ENCODE results near the gene LRP6. TPM values are rescaled to one million over a fixed set of nuclear protein-coding genes. Genes with fewer than 3 reads are reported as not detected.

LRP6 gene
- total and polyA plus RNA-seq, 10 of the 15 experiments (the other 5 are each of a cell fraction or from before 2014, with no cell fraction given): 1.5 to 14.9 (median 6.1) TPM

DNA sequence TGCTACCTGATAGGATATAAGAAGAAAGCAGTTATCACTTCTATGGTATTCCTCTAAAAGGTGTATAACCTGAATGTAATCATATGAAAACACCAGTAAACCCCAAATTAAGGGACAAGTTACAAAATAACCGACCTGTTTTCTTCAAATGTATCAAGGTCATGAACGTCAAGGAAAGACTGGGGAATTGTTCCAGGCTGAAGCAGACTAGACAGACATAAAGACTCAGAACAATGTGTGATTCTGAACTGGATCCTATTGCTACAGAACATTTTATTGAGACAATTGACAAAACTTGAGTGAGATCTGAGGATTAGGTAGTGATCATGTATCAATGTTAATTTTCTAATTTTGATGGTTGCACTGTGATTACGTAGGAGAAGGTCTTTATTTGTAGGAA, 15.4 kb upstream of the LRP6 start:
- H3K4me2 ChIP-seq (ENCODE audit: control insufficient read depth, insufficient read depth): no peak overlapping the region
- ChIA-PET SMC1A (ENCODE audit: uncharacterized antibody, unreplicated experiment) (no interaction called here), RAD21 (ENCODE audit: unreplicated experiment) (no interaction called here), POLR2A (no interaction called here), CTCF (no interaction called here)
- no peaks in the 10 kb centered on the region for H3K36me3 ChIP-seq (ENCODE audit: control insufficient read depth in 2 of 2, insufficient read depth in 2 of 2, low read length in 1 of 2)
- no peak for ATAC-seq
- no peaks in the 10 kb centered on the region for H3K9me3 ChIP-seq (replicated peaks; ENCODE audit: control insufficient read depth, insufficient read depth, low read length)
- H3K4me3 ChIP-seq: no peak overlapping the region
- no peak overlapping the region for H2AFZ ChIP-seq (ENCODE audit: control insufficient read depth, low read depth, low read length)
- no peaks in the 10 kb centered on the region for H3K4me1 ChIP-seq (ENCODE audit: control insufficient read depth, insufficient read depth, low read length)
- no peak overlapping the region for H3K27ac ChIP-seq (ENCODE audit: control insufficient read depth, insufficient read depth)
- H3K9ac ChIP-seq (ENCODE audit: control insufficient read depth, insufficient read depth, low read length): no peak overlapping the region
- 29% methylated on average over 3 of the region's 3 CpGs for WGBS (ENCODE audit: insufficient coverage, insufficient replicate concordance, low lambda C conversion rate, missing lambda C conversion rate)
- H4K20me1 ChIP-seq (ENCODE audit: control insufficient read depth, insufficient read depth): no peaks in the 10 kb centered on the region
- no peak for DNase-seq (ENCODE audit: low read depth, low spot score)
- no TSS peak for BruUV-seq (replicated peaks)
- intact Hi-C loops (cut with micrococcal nuclease; ENCODE audit: unreplicated experiment) (no loop called here), in situ Hi-C loops (cut with MboI) (no loop called here)
- FAIRE-seq: no peak
- H3K27me3 ChIP-seq (replicated peaks in 1 of 2; ENCODE audit: control insufficient read depth in 2 of 2, insufficient read depth in 2 of 2, low read length in 1 of 2): peaks cover 0 to 6% of the 10 kb centered on the region in 2 experiments; a peak in 2 of 4 replicates
- H3K79me2 ChIP-seq (ENCODE audit: control insufficient read depth, insufficient read depth, low read length): no peaks in the 10 kb centered on the region
- TF ChIP-seq, protein P1, sequence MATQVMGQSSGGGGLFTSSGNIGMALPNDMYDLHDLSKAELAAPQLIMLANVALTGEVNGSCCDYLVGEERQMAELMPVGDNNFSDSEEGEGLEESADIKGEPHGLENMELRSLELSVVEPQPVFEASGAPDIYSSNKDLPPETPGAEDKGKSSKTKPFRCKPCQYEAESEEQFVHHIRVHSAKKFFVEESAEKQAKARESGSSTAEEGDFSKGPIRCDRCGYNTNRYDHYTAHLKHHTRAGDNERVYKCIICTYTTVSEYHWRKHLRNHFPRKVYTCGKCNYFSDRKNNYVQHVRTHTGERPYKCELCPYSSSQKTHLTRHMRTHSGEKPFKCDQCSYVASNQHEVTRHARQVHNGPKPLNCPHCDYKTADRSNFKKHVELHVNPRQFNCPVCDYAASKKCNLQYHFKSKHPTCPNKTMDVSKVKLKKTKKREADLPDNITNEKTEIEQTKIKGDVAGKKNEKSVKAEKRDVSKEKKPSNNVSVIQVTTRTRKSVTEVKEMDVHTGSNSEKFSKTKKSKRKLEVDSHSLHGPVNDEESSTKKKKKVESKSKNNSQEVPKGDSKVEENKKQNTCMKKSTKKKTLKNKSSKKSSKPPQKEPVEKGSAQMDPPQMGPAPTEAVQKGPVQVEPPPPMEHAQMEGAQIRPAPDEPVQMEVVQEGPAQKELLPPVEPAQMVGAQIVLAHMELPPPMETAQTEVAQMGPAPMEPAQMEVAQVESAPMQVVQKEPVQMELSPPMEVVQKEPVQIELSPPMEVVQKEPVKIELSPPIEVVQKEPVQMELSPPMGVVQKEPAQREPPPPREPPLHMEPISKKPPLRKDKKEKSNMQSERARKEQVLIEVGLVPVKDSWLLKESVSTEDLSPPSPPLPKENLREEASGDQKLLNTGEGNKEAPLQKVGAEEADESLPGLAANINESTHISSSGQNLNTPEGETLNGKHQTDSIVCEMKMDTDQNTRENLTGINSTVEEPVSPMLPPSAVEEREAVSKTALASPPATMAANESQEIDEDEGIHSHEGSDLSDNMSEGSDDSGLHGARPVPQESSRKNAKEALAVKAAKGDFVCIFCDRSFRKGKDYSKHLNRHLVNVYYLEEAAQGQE (IDR thresholded peaks at IDR 0.05; ENCODE audit: low read depth, low read length): no peak
- TF ChIP-seq, protein P2, sequence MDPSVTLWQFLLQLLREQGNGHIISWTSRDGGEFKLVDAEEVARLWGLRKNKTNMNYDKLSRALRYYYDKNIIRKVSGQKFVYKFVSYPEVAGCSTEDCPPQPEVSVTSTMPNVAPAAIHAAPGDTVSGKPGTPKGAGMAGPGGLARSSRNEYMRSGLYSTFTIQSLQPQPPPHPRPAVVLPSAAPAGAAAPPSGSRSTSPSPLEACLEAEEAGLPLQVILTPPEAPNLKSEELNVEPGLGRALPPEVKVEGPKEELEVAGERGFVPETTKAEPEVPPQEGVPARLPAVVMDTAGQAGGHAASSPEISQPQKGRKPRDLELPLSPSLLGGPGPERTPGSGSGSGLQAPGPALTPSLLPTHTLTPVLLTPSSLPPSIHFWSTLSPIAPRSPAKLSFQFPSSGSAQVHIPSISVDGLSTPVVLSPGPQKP (IDR thresholded peaks at IDR 0.05; ENCODE audit: low read depth, low read length): no peak
- TF ChIP-seq, protein P3, sequence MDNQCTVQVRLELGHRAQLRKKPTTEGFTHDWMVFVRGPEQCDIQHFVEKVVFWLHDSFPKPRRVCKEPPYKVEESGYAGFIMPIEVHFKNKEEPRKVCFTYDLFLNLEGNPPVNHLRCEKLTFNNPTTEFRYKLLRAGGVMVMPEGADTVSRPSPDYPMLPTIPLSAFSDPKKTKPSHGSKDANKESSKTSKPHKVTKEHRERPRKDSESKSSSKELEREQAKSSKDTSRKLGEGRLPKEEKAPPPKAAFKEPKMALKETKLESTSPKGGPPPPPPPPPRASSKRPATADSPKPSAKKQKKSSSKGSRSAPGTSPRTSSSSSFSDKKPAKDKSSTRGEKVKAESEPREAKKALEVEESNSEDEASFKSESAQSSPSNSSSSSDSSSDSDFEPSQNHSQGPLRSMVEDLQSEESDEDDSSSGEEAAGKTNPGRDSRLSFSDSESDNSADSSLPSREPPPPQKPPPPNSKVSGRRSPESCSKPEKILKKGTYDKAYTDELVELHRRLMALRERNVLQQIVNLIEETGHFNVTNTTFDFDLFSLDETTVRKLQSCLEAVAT (IDR thresholded peaks at IDR 0.05): no peak
- no peak for TF ChIP-seq HDAC6 (IDR thresholded peaks at IDR 0.05; ENCODE audit: unreplicated experiment)
- TF ChIP-seq SMAD1 (IDR thresholded peaks at IDR 0.05; ENCODE audit: low read depth, partially characterized antibody): no peak
- TF ChIP-seq NFYB (IDR thresholded peaks at IDR 0.05; ENCODE audit: insufficient read depth, low read depth, low read length): no peak
- TF ChIP-seq, protein P4, sequence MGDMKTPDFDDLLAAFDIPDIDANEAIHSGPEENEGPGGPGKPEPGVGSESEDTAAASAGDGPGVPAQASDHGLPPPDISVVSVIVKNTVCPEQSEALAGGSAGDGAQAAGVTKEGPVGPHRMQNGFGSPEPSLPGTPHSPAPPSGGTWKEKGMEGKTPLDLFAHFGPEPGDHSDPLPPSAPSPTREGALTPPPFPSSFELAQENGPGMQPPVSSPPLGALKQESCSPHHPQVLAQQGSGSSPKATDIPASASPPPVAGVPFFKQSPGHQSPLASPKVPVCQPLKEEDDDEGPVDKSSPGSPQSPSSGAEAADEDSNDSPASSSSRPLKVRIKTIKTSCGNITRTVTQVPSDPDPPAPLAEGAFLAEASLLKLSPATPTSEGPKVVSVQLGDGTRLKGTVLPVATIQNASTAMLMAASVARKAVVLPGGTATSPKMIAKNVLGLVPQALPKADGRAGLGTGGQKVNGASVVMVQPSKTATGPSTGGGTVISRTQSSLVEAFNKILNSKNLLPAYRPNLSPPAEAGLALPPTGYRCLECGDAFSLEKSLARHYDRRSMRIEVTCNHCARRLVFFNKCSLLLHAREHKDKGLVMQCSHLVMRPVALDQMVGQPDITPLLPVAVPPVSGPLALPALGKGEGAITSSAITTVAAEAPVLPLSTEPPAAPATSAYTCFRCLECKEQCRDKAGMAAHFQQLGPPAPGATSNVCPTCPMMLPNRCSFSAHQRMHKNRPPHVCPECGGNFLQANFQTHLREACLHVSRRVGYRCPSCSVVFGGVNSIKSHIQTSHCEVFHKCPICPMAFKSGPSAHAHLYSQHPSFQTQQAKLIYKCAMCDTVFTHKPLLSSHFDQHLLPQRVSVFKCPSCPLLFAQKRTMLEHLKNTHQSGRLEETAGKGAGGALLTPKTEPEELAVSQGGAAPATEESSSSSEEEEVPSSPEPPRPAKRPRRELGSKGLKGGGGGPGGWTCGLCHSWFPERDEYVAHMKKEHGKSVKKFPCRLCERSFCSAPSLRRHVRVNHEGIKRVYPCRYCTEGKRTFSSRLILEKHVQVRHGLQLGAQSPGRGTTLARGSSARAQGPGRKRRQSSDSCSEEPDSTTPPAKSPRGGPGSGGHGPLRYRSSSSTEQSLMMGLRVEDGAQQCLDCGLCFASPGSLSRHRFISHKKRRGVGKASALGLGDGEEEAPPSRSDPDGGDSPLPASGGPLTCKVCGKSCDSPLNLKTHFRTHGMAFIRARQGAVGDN (IDR thresholded peaks at IDR 0.05): no peak
- no peak for TF ChIP-seq CBX5 (IDR thresholded peaks at IDR 0.05; ENCODE audit: low read depth)
- TF ChIP-seq BRCA1 (IDR thresholded peaks at IDR 0.05; ENCODE audit: low read depth, low read length): no peak
- TF ChIP-seq, protein P5, sequence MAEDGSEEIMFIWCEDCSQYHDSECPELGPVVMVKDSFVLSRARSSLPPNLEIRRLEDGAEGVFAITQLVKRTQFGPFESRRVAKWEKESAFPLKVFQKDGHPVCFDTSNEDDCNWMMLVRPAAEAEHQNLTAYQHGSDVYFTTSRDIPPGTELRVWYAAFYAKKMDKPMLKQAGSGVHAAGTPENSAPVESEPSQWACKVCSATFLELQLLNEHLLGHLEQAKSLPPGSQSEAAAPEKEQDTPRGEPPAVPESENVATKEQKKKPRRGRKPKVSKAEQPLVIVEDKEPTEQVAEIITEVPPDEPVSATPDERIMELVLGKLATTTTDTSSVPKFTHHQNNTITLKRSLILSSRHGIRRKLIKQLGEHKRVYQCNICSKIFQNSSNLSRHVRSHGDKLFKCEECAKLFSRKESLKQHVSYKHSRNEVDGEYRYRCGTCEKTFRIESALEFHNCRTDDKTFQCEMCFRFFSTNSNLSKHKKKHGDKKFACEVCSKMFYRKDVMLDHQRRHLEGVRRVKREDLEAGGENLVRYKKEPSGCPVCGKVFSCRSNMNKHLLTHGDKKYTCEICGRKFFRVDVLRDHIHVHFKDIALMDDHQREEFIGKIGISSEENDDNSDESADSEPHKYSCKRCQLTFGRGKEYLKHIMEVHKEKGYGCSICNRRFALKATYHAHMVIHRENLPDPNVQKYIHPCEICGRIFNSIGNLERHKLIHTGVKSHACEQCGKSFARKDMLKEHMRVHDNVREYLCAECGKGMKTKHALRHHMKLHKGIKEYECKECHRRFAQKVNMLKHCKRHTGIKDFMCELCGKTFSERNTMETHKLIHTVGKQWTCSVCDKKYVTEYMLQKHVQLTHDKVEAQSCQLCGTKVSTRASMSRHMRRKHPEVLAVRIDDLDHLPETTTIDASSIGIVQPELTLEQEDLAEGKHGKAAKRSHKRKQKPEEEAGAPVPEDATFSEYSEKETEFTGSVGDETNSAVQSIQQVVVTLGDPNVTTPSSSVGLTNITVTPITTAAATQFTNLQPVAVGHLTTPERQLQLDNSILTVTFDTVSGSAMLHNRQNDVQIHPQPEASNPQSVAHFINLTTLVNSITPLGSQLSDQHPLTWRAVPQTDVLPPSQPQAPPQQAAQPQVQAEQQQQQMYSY (CRISPR knock-in tag; IDR thresholded peaks at IDR 0.05): no peak

All from GM12878 (cell line).